SU-DHL-6 (cell line): ENCODE results near the gene C3orf49.

Source experiments
- H2AFZ ChIP-seq: fragments of 200-600 bp; sonication (generic); 2 replicates; pipeline ENCODE4 v1.6.1; 2014; ENCODE audit warnings: low read depth, mild to moderate bottlenecking, moderate library complexity, mixed read lengths, antibody characterized with exemption, low read length; ENCODE audit not compliant: severe bottlenecking
- H3F3A ChIP-seq: fragments of 200-600 bp; shearing (Covaris generic); 2 replicates; pipeline ENCODE4 v1.6.0; 2016; ENCODE audit warnings: antibody characterized with exemption, mild to moderate bottlenecking; ENCODE audit not compliant: insufficient read depth
- H3K27ac ChIP-seq: fragments of 200-600 bp; sonication (generic); 2 replicates; pipeline ENCODE4 v1.5.1; 2016; ENCODE audit warnings: low read depth, mild to moderate bottlenecking, low read length, moderate library complexity, mixed read lengths
- H3K27me3 ChIP-seq: fragments of 200-600 bp; sonication (generic), shearing (Covaris generic); 2 replicates; pipeline ENCODE4 v1.6.0; 2014; ENCODE audit warnings: mild to moderate bottlenecking, low read length
- H3K36me3 ChIP-seq: fragments of 200-600 bp; sonication (generic); 2 replicates; pipeline ENCODE4 v1.6.1; 2014; ENCODE audit warnings: mild to moderate bottlenecking, low read length, mixed read lengths
- H3K4me2 ChIP-seq: fragments of 300-600, 200-600 bp; shearing (Covaris generic), sonication (generic); 2 replicates; pipeline ENCODE4 v1.6.0; 2014; ENCODE audit warnings: low read length, low read depth, mild to moderate bottlenecking; ENCODE audit not compliant: poor library complexity, severe bottlenecking
- H3K4me3 ChIP-seq: fragments of 200-600 bp; sonication (generic); 2 replicates; pipeline ENCODE4 v1.5.1; 2014; ENCODE audit warnings: antibody characterized with exemption, low read length, mild to moderate bottlenecking, mixed read lengths; ENCODE audit not compliant: insufficient read depth, poor library complexity, severe bottlenecking
- H3K79me2 ChIP-seq: fragments of 200-600 bp; sonication (generic); 2 replicates; pipeline ENCODE4 v1.6.1; 2014; ENCODE audit warnings: mild to moderate bottlenecking, low read length, moderate library complexity; ENCODE audit not compliant: insufficient read depth
- H3K9ac ChIP-seq: fragments of 200-600 bp; sonication (generic); 2 replicates; pipeline ENCODE4 v1.7.0; 2014; ENCODE audit warnings: mild to moderate bottlenecking, low read length
- H3K9me2 ChIP-seq: fragments of 200-600 bp; sonication (generic); replicated peaks from 2 replicates; pipeline ENCODE4 v1.6.1; 2014; ENCODE audit warnings: low read length; ENCODE audit not compliant: insufficient read depth
- H3K9me3 ChIP-seq: fragments of 200-600 bp; sonication (generic); 2 replicates; pipeline ENCODE4 v1.6.1; 2014; ENCODE audit warnings: low read length, mixed read lengths; ENCODE audit not compliant: insufficient read depth
- H4K20me1 ChIP-seq: fragments of 200-600 bp; sonication (generic); 2 replicates; pipeline ENCODE4 v1.6.1; 2014; ENCODE audit warnings: low read depth, mild to moderate bottlenecking, antibody characterized with exemption, low read length, moderate library complexity, mixed read lengths
- CTCF ChIP-seq: fragments of 200-600 bp; sonication (generic); IDR thresholded peaks from one replicate; pipeline ENCODE4 v1.5.1; 2017; ENCODE audit warnings: antibody characterized with exemption, mild to moderate bottlenecking, low read length, moderate library complexity; ENCODE audit not compliant: insufficient read depth, poor library complexity, severe bottlenecking
- EZH2phosphoT487 ChIP-seq: fragments of 200-600 bp; sonication (generic), shearing (Covaris generic); conservative IDR thresholded peaks from 2 replicates; pipeline ENCODE4 v1.6.1; 2018; ENCODE audit warnings: mild to moderate bottlenecking, antibody characterized with exemption, low read length, moderate library complexity, mixed read lengths

The C3orf49 gene

DNA sequence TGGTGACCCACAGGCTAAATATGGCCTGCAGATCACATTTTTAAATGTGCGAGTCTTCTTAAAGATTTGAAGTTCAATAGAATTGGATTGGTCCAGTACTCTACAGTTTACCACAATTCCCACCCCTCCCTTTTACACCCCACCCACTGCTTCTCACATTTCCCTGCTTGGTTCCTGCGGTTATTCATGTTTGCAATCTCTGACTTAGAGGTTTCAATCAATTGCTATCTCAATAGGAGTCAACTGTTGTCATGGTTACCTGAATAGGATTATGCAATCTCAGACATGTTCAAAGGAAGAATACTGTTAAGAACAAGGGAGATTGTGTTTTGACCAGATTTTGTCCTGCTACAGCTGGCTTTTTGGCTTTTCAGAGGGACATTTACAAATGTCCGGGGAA, 4.9 kb upstream of the C3orf49 start:
- no peaks in the 10 kb centered on the region for H3K79me2 ChIP-seq
- no peaks in the 10 kb centered on the region for H3K9me2 ChIP-seq
- no peaks in the 10 kb centered on the region for H3K9me3 ChIP-seq
- H3K36me3 ChIP-seq, result no peaks in the 10 kb centered on the region
- no peak overlapping the region for H3K4me3 ChIP-seq
- H3K4me2 ChIP-seq, result no peak overlapping the region
- TF ChIP-seq EZH2phosphoT487 (no peak), CTCF (no peak)
- H4K20me1 ChIP-seq, result no peaks in the 10 kb centered on the region
- no peak overlapping the region for H3K9ac ChIP-seq
- H2AFZ ChIP-seq, result no peak overlapping the region
- H3K27me3 ChIP-seq, result no peaks in the 10 kb centered on the region
- no peak overlapping the region for H3K27ac ChIP-seq
- H3F3A ChIP-seq, result no peaks in the 10 kb centered on the region

DNA sequence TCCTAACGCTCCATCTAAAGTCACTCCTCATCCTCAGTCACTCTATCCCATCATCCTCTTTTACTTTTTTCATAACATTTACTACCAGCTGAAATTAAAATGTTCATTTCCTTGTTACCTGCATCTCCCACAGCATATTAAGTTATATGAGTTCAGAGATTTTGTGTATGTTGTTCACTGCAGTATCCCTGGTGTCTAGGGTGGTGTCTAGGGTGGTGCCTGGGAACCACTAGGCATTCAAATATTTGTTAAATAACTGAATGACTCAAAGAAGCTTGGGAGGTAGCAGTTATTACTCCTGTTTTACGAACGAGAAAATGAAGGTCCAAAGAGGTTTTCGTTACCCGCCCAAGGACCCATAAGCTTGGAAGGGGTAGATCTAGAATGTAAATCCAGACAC, 1.9 kb upstream of the C3orf49 start:
- H3F3A ChIP-seq, result no peaks in the 10 kb centered on the region
- no peaks in the 10 kb centered on the region for H4K20me1 ChIP-seq
- no peaks in the 10 kb centered on the region for H3K36me3 ChIP-seq
- H3K27ac ChIP-seq, result no peak overlapping the region
- H3K79me2 ChIP-seq, result no peaks in the 10 kb centered on the region
- H2AFZ ChIP-seq, result no peak overlapping the region
- H3K9me2 ChIP-seq, result no peaks in the 10 kb centered on the region
- no peaks in the 10 kb centered on the region for H3K9me3 ChIP-seq
- H3K4me3 ChIP-seq, result no peak overlapping the region
- H3K4me2 ChIP-seq, result no peak overlapping the region
- TF ChIP-seq CTCF, result no peak
- TF ChIP-seq EZH2phosphoT487, result no peak
- H3K9ac ChIP-seq, result no peak overlapping the region
- H3K27me3 ChIP-seq, result no peaks in the 10 kb centered on the region

- no peak overlapping the region for H2AFZ ChIP-seq
- H3K36me3 ChIP-seq, result no peaks in the 10 kb centered on the region
- H3K9me3 ChIP-seq, result no peaks in the 10 kb centered on the region
- no peaks in the 10 kb centered on the region for H3K27me3 ChIP-seq
- H3K4me3 ChIP-seq, result no peak overlapping the region
- no peak for TF ChIP-seq EZH2phosphoT487
- TF ChIP-seq CTCF, result peak; percentile 70
- no peak overlapping the region for H3K4me2 ChIP-seq
- H4K20me1 ChIP-seq, result no peaks in the 10 kb centered on the region
- no peaks in the 10 kb centered on the region for H3K9me2 ChIP-seq
- H3K27ac ChIP-seq, result no peak overlapping the region
- no peak overlapping the region for H3K9ac ChIP-seq
- H3F3A ChIP-seq, result no peaks in the 10 kb centered on the region
- no peaks in the 10 kb centered on the region for H3K79me2 ChIP-seq
Measured at GRCh38 chr3:63818282-63819150, 583 bp upstream of the C3orf49 start.
